Erythroblast (primary cell): ENCODE data around the gene NFIC.

Experiments
- GATA1 ChIP-seq: IDR thresholded peaks from 2 replicates; pipeline ENCODE4 v1.6.1; 2011; ENCODE audit warnings: low read depth, mild to moderate bottlenecking, control low read depth, low read length, moderate library complexity
- POLR2A ChIP-seq: IDR thresholded peaks from 2 replicates; pipeline ENCODE4 v1.6.1; 2011; ENCODE audit warnings: mild to moderate bottlenecking, low read length

DNA sequence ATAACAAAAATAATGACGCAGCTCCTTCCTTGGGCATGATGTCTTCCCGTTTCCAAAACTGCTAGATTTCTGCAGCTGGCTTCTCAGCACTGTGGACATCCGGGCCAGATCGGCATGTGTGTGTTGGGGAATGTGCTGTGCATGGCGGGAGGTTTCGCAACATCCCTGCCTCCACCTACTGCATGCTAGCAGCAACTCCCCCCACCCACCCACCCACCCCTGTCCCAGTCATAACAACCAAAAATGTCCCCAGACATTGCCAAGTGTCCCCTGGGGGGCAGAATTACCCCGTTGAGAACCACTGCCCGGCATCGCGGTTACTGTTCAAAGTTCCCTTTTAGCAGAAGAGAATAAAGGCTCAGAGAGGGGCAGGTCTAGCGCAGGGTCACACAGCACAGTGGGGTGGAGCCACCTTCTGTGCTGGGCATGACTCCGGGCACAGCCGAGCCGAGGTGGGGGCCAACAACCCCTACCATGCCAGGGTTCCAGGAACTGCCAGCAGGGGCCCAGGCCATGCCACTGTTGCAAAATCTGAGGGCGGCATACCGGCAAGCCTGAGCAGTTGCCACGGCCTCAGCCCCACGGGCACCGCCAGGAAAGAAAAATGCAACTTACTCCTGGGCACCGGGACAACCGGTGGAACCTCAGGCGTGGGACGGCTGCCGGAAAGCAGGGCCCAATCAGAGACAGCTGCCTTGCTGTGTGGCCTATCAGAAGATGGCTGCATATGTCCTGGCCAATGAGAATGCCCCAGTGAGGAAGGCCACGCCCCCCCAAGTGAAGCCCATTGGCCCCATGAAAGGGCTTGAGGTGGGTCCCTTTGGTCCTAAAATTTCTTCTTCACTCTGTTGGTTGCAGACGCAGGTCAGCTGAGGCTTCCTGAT, 22.5 kb upstream of the NFIC start:
- TF ChIP-seq POLR2A (no peak), GATA1 (no peak)
